Cardiac muscle cell (in vitro differentiated cells and primary cell): ENCODE results near the gene XPNPEP1. TPM values are rescaled to one million over a fixed set of nuclear protein-coding genes. Genes with fewer than 3 reads are reported as not detected.

Experiments
- DNase-seq, 2 donors: peaks; one replicate each; pipeline versions ENCODE4 v3.0.0 to v3.0.0-alpha.2; 2010 to 2017; ENCODE audit warnings: low read depth in 1 of 2, low spot score in 1 of 2
- H3K27ac ChIP-seq: fragments of 200-600 bp; sonication (generic); 2 replicates; pipeline ENCODE4 v1.5.1; 2016
- H3K27me3 ChIP-seq: fragments of 200-600 bp; sonication (generic); 2 replicates; pipeline ENCODE4 v1.6.0; 2016; ENCODE audit warnings: control low read depth
- H3K36me3 ChIP-seq: fragments of 200-600 bp; sonication (generic); 2 replicates; pipeline ENCODE4 v1.5.1; 2016; ENCODE audit warnings: control low read depth
- H3K4me1 ChIP-seq: fragments of 200-600 bp; sonication (generic); 2 replicates; pipeline ENCODE4 v1.8.1; 2017; ENCODE audit warnings: low read depth, mild to moderate bottlenecking, mixed run types
- H3K4me3 ChIP-seq: fragments of 200-600 bp; sonication (generic); 2 replicates; pipeline ENCODE4 v1.5.1; 2016; ENCODE audit warnings: mild to moderate bottlenecking
- H3K9me3 ChIP-seq: fragments of 200-600 bp; sonication (generic); 2 replicates; pipeline ENCODE4 v1.5.1; 2017; ENCODE audit warnings: low read depth, mild to moderate bottlenecking, control low read depth
- polyA plus RNA-seq: library from polyadenylated mRNA; unstranded; fragments of >200 nt; fragmentation: Nextera tagmentation; extraction: Ambion mirVana; gene quantifications from 2 replicates; pipeline ENCODE4 v1.2.1, GENCODE V29; 2016
- total RNA-seq: library from RNA; depleted of rRNA; stranded (reverse); fragments of >200 nt; gene quantifications from 2 replicates; pipeline ENCODE4 v1.2.3, GENCODE V29; 2016
- TF ChIP-seq, protein P1 (sequence below): IDR thresholded peaks from 2 replicates; pipeline ENCODE4 v1.5.1; 2012; ENCODE audit warnings: low read depth, mild to moderate bottlenecking, low read length

XPNPEP1 gene
- total and polyA plus RNA-seq, 2 experiments from 2014 or later: 68.1 to 114 TPM

DNA sequence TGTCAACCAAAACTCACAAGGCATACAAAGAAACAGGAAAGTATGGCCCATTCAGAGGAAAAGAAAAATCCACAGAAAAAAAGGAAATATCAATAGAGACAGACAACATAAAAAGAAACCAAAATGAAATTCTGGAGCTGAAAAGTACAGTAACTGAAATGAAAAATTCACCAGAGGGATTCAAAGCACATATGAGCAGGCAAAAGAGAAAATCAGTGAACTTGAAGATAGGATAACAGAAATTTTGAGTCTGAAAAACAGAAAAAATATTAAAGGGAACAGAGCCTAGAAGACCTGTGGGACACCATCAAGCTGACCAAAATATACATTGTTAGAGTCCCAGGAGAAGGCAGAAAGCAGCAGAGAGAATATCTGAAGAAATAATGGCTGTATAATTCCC lies 60.6 kb downstream of the XPNPEP1 start:
- no peaks in the 10 kb centered on the region for H3K4me1 ChIP-seq
- H3K4me3 ChIP-seq: no peak overlapping the region
- H3K27ac ChIP-seq: no peak overlapping the region
- no peaks in the 10 kb centered on the region for H3K27me3 ChIP-seq
- TF ChIP-seq, protein P1, sequence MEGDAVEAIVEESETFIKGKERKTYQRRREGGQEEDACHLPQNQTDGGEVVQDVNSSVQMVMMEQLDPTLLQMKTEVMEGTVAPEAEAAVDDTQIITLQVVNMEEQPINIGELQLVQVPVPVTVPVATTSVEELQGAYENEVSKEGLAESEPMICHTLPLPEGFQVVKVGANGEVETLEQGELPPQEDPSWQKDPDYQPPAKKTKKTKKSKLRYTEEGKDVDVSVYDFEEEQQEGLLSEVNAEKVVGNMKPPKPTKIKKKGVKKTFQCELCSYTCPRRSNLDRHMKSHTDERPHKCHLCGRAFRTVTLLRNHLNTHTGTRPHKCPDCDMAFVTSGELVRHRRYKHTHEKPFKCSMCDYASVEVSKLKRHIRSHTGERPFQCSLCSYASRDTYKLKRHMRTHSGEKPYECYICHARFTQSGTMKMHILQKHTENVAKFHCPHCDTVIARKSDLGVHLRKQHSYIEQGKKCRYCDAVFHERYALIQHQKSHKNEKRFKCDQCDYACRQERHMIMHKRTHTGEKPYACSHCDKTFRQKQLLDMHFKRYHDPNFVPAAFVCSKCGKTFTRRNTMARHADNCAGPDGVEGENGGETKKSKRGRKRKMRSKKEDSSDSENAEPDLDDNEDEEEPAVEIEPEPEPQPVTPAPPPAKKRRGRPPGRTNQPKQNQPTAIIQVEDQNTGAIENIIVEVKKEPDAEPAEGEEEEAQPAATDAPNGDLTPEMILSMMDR: no peak
- DNase-seq: no peak
- no peaks in the 10 kb centered on the region for H3K9me3 ChIP-seq
- peaks cover 12% of the 10 kb centered on the region for H3K36me3 ChIP-seq

DNA sequence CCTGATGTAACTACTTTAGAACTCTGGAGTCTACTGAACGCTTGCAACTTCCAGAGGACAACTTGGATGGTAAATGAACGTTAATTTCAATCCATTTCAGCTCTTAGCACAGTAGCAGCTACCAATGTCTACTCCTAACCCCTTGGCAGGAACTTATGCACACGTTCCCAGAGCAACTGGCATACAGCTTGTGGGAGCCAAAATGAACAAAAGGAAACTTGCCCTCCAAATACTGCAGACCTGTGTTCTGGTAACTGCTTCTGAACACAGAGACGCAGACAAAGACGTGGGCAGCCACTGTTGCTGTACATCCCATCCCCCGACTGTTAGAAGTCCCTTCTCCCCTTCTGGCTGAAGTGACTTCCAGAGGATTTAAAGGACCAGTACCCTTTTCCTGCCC lies 61.3 kb downstream of the XPNPEP1 start:
- peak in 1 of 2 donors; percentile 32 for DNase-seq
- H3K4me3 ChIP-seq: no peak overlapping the region
- no peak overlapping the region for H3K27ac ChIP-seq
- no peaks in the 10 kb centered on the region for H3K27me3 ChIP-seq
- H3K36me3 ChIP-seq: peaks cover 12% of the 10 kb centered on the region
- no peaks in the 10 kb centered on the region for H3K9me3 ChIP-seq
- TF ChIP-seq, protein P1: no peak
- H3K4me1 ChIP-seq: no peaks in the 10 kb centered on the region

DNA sequence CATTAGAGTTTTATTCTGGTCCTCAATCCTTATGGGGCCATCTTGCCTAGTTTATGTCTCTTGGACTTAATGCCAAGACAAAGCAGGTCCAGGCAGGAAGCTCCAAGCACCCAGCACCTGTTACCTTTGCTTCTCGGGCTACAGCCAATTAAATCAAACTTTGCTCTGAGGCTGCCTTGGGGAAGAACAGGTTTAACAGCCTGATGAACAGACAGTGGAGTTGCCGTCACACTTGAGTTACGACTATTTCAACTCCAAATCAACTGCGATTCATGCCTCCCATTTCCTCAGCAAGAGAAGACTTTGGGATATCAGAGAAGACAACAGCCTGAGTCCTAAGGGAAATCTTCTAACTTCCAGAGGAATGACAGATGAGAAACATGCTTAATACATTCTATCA lies 62.2 kb downstream of the XPNPEP1 start:
- no peaks in the 10 kb centered on the region for H3K4me1 ChIP-seq
- no peak for DNase-seq

DNA sequence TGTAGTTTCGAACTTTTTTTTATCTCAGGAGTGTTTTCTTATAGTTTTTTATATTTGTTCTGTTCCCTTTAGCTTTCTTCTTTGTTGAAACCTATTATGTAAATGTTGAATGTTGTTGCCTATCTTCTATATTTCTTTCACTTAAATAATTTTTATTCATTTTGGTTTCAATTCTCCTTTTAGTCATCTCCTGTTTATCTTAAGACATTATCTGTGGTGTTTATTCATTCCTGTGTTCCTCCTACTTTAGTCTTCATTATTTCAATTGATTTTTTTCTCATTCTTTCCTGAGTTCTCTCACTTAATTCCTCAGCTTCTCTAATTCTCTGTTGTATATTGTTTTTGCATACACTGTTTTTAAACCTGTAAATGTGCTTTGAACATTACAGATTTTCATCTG lies 64.1 kb downstream of the XPNPEP1 start:
- Histone ChIP-seq H3K4me1 (no peaks in the 10 kb centered on the region), H3K27ac (no peak overlapping the region), H3K4me3 (no peak overlapping the region), H3K9me3 (no peaks in the 10 kb centered on the region), H3K36me3 (peaks cover under 1% of the 10 kb centered on the region), H3K27me3 (no peaks in the 10 kb centered on the region)
- no peak for DNase-seq
- TF ChIP-seq, protein P1: no peak

More for the DNA sequence above, 62.2 kb downstream of the XPNPEP1 start:
- TF ChIP-seq, protein P1: no peak
- H3K4me3 ChIP-seq: no peak overlapping the region
- H3K27ac ChIP-seq: no peak overlapping the region
- H3K36me3 ChIP-seq: peaks cover 12% of the 10 kb centered on the region
- H3K27me3 ChIP-seq: no peaks in the 10 kb centered on the region
- no peaks in the 10 kb centered on the region for H3K9me3 ChIP-seq

DNA sequence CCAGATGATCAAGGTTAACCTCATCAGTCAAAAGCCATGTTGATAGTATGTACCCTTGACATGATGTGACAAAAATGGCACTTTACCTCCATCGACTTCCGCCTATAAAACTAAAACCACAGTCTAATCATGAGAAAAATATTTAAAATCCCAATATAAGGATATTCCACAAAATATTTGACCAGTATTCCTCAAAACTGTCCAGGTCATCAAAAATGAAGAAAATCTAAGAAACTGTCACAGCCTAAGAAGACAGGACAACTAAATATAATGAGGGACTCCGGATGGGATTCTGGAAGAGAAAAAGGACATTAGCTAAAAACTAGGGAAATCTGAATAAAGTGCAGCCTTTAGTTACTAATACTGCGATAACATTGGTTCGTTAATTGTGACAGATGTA lies 67.6 kb downstream of the XPNPEP1 start:
- TF ChIP-seq, protein P1: no peak
- peaks cover 6% of the 10 kb centered on the region for H3K27me3 ChIP-seq

DNA sequence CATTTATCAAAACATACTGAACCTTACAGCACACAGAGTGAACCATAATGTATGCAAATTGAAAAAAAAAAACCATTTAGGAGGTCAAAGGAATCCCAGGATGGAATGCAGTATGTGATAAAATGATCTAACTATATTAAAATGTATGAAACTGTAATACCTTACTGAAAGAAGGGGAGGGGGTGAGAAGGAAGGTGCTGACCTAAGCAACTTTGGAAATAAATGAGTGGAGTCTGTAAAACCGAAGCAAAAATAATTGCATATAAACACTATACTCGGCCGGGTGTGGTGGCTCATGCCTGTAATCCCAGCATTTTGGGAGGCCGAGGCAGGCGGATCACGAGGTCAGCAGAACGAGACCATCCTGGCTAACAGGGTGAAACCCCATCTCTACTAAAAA lies 69.4 kb downstream of the XPNPEP1 start:
- Histone ChIP-seq H3K27me3 (peaks cover 6% of the 10 kb centered on the region), H3K36me3 (no peaks in the 10 kb centered on the region), H3K4me3 (no peak overlapping the region), H3K9me3 (no peaks in the 10 kb centered on the region), H3K4me1 (no peaks in the 10 kb centered on the region), H3K27ac (no peak overlapping the region)
- TF ChIP-seq, protein P1: no peak
- DNase-seq: no peak

More for the DNA sequence above, 67.6 kb downstream of the XPNPEP1 start:
- H3K36me3 ChIP-seq: no peaks in the 10 kb centered on the region
- H3K4me1 ChIP-seq: no peaks in the 10 kb centered on the region
- H3K27ac ChIP-seq: no peak overlapping the region
- no peak for DNase-seq
- no peak overlapping the region for H3K4me3 ChIP-seq
- H3K9me3 ChIP-seq: no peaks in the 10 kb centered on the region
